Ramos (cell line): ENCODE measurements around the gene GALNT13.

Experiments used
- in situ Hi-C: fragments of 300-500 bp; cut with MboI; formaldehyde crosslinking; loops from one replicate; pipeline ENCODE4 v1.14.3; 2022; ENCODE audit warnings: low sequenced_read_pairs; ENCODE audit not compliant: unreplicated experiment

GALNT13 gene

GRCh38 chr2:154381931-154382794 is 510.4 kb downstream of the GALNT13 start:
- in situ Hi-C loops = no loop called here

GRCh38 chr2:154386186-154386585 is 514.5 kb downstream of the GALNT13 start:
- in situ Hi-C loops = no loop called here

- in situ Hi-C loops = no loop called here
Measured at GRCh38 chr2:154391051-154391450, 519.3 kb downstream of the GALNT13 start.

- in situ Hi-C loops = no loop called here
Measured at GRCh38 chr2:154392256-154392655, 520.5 kb downstream of the GALNT13 start.

GRCh38 chr2:154394600-154394999 is 522.9 kb downstream of the GALNT13 start:
- in situ Hi-C loops = no loop called here

GRCh38 chr2:154400563-154401290 is 529.0 kb downstream of the GALNT13 start:
- in situ Hi-C loops = no loop called here

- in situ Hi-C loops = no loop called here
Measured at GRCh38 chr2:154402213-154402612, 530.5 kb downstream of the GALNT13 start.

GRCh38 chr2:154403242-154403790 is 531.6 kb downstream of the GALNT13 start:
- in situ Hi-C loops = no loop called here

GRCh38 chr2:154408786-154409185 is 537.1 kb downstream of the GALNT13 start:
- in situ Hi-C loops = no loop called here

GRCh38 chr2:154422251-154422650 is 550.5 kb downstream of the GALNT13 start:
- in situ Hi-C loops = no loop called here

GRCh38 chr2:154425994-154426393 is 554.3 kb downstream of the GALNT13 start:
- in situ Hi-C loops = no loop called here

GRCh38 chr2:154427453-154427852 is 555.7 kb downstream of the GALNT13 start:
- in situ Hi-C loops = no loop called here

GRCh38 chr2:154428022-154428421 is 556.3 kb downstream of the GALNT13 start:
- in situ Hi-C loops = no loop called here

- in situ Hi-C loops = no loop called here
Measured at GRCh38 chr2:154433010-154433409, 561.3 kb downstream of the GALNT13 start.

- in situ Hi-C loops = no loop called here
Measured at GRCh38 chr2:154437104-154437503, 565.4 kb downstream of the GALNT13 start.

- in situ Hi-C loops = no loop called here
Measured at GRCh38 chr2:154439156-154439555, 567.4 kb downstream of the GALNT13 start.

- in situ Hi-C loops = no loop called here
Measured at GRCh38 chr2:154443919-154444318, 572.2 kb downstream of the GALNT13 start.

- in situ Hi-C loops = no loop called here
Measured at GRCh38 chr2:154446324-154446723, 574.6 kb downstream of the GALNT13 start.

GRCh38 chr2:154447727-154448418 is 576.2 kb downstream of the GALNT13 start:
- in situ Hi-C loops = no loop called here

- in situ Hi-C loops = no loop called here
Measured at GRCh38 chr2:154449951-154450658, 578.4 kb downstream of the GALNT13 start.
